ENCODE measurements around the gene ACR.

DNA sequence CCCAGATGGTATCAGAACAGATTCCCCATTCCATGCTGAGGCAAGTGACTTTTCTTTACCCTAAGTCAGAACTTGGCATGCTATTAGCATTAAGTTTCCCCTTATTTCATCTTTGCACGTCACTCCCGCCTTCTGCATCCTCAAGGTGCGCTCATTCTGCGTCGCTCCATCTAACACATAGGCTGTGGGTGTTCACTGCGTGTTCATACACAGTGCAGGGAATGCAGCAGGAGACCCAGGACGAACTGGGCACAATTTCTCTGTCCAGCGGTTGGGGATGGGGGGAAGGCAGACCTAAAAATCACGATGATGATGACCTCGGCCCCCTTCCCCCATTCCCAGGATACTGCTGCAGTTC lies 19.7 kb upstream of the ACR start:
- TF ChIP-seq, protein P1, sequence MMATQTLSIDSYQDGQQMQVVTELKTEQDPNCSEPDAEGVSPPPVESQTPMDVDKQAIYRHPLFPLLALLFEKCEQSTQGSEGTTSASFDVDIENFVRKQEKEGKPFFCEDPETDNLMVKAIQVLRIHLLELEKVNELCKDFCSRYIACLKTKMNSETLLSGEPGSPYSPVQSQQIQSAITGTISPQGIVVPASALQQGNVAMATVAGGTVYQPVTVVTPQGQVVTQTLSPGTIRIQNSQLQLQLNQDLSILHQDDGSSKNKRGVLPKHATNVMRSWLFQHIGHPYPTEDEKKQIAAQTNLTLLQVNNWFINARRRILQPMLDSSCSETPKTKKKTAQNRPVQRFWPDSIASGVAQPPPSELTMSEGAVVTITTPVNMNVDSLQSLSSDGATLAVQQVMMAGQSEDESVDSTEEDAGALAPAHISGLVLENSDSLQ (IDR thresholded peaks at IDR 0.05), result no peak
- no peak for TF ChIP-seq FOXM1 (IDR thresholded peaks at IDR 0.05; ENCODE audit: borderline replicate concordance)
- TF ChIP-seq ARNT (IDR thresholded peaks at IDR 0.05), result no peak
- TF ChIP-seq SP1 (IDR thresholded peaks at IDR 0.05), result no peak
- no peak for TF ChIP-seq SUZ12 (IDR thresholded peaks at IDR 0.05)
- TF ChIP-seq LEF1 (IDR thresholded peaks at IDR 0.05; ENCODE audit: borderline replicate concordance), result no peak
- TF ChIP-seq BHLHE40 (IDR thresholded peaks at IDR 0.05; ENCODE audit: borderline replicate concordance), result no peak
- TF ChIP-seq FOXK2 (IDR thresholded peaks at IDR 0.05), result no peak
- TF ChIP-seq ZNF384 (IDR thresholded peaks at IDR 0.05), result no peak
- no peak for TF ChIP-seq ELF4 (IDR thresholded peaks at IDR 0.05)
